Astrocyte of the spinal cord (primary cell): ENCODE measurements around the gene WDR87.
"Not testable (repeated sequence)": the region's sequence is repeated elsewhere in the genome, so short reads cannot be mapped to it uniquely, and the experiment has no call there.

Experiments used
- DNase-seq: peaks from one replicate; pipeline ENCODE4 v3.0.0; 2011; ENCODE audit warnings: low read depth, low spot score
- H3K4me3 ChIP-seq: 2 replicates; pipeline ENCODE4 v1.5.1; 2011; ENCODE audit warnings: low read depth, mild to moderate bottlenecking, low read length, moderate library complexity
- CTCF ChIP-seq: IDR thresholded peaks from 2 replicates; pipeline ENCODE4 v1.5.1; 2012; ENCODE audit warnings: low read depth, mild to moderate bottlenecking, low read length, inconsistent platforms
- in situ Hi-C: cut with HindIII; loops from 2 replicates; pipeline ENCODE4 v1.10.0; 2017; ENCODE audit warnings: low sequenced_read_pairs

WDR87 gene

GRCh38 chr19:37926255-37926654, 19.9 kb upstream of the WDR87 start:
- DNase-seq: no peak
- in situ Hi-C loops: no loop called here
- no peak overlapping the region for H3K4me3 ChIP-seq
- TF ChIP-seq CTCF: no peak

GRCh38 chr19:37925212-37925611, 18.8 kb upstream of the WDR87 start:
- no peak overlapping the region for H3K4me3 ChIP-seq
- no peak for DNase-seq
- in situ Hi-C loops: no loop called here
- TF ChIP-seq CTCF: no peak

DNA sequence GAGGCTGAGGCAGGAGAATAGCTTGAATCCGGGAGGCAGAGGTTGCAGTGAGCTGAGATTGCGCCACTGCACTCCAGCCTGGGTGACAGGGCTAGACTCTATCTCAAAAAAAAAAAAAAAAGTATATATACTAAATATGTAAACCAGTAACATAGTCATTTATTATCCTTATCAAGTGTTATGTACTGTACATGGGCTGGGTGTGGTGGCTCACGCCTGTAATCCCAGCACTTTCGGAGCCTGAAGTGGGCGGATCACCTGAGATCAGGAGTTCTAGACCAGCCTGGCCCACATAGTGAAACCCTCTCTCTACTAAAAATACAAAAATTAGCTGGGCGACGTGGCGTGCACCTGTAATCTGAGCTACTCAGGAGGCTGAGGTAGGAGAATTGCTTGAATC, 18.2 kb upstream of the WDR87 start:
- DNase-seq, in situ Hi-C loops: not testable (repeated sequence)

GRCh38 chr19:37920591-37921450, 14.4 kb upstream of the WDR87 start:
- TF ChIP-seq CTCF: no peak
- DNase-seq: no peak
- in situ Hi-C loops: no loop called here
- H3K4me3 ChIP-seq: no peak overlapping the region

More for the DNA sequence above, 18.2 kb upstream of the WDR87 start:
- not testable (repeated sequence) for H3K4me3 ChIP-seq

DNA sequence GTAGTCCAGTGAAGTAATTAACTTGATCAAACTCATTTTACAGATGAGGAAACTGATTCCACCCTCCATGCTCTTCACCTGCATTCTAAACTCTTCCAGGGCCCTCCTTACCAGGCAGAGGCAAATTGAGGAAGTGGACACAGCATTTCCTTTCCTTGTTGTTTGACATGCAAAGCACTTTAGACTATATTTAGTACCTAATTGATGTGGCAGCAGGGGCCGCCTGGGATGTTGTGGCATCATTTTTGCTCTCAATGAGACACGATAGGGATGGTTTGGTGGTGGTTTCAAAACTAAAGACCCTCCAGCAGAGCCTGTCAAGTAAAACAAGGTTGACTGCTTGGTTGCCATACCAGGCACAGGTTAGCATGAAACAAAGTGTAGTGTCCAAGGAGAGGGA, 8.5 kb upstream of the WDR87 start:
- no peak for DNase-seq
- no peak overlapping the region for H3K4me3 ChIP-seq
- in situ Hi-C loops: no loop called here
- no peak for TF ChIP-seq CTCF

- no peak overlapping the region for H3K4me3 ChIP-seq
- in situ Hi-C loops: no loop called here
- TF ChIP-seq CTCF: no peak
- DNase-seq: no peak
Observed at GRCh38 chr19:37909661-37910199, 3.3 kb upstream of the WDR87 start.

- DNase-seq: no peak
- peak overlapping the region; percentile 90 for H3K4me3 ChIP-seq
- in situ Hi-C loops: no loop called here
- no peak for TF ChIP-seq CTCF
Observed at GRCh38 chr19:37907735-37908455, 1.5 kb upstream of the WDR87 start.
